Breast epithelium (tissue), 4 donors: Measurements from ENCODE around the gene SLC22A3. TPM values are rescaled to one million over a fixed set of nuclear protein-coding genes. Genes with fewer than 3 reads are reported as not detected.

Experiments
- DNase-seq, 2 donors: peaks; one replicate each; pipeline ENCODE4 v3.0.0-alpha.2; 2019; ENCODE audit warnings: low spot score in 2 of 2
- H3K27ac ChIP-seq, 2 donors: fragments of 200-600 bp; sonication (generic) in 1 of 2; one replicate each; pipeline ENCODE4 v1.5.1; 2016 to 2019; ENCODE audit warnings: mild to moderate bottlenecking in 1 of 2
- H3K27me3 ChIP-seq, 2 donors: fragments of 200-600 bp; sonication (generic) in 1 of 2; one replicate each; pipeline versions ENCODE4 v1.5.1 to v1.6.0; 2017 to 2019; ENCODE audit warnings: control low read depth in 1 of 2, mild to moderate bottlenecking in 1 of 2
- H3K36me3 ChIP-seq: fragments of 200-600 bp; one replicate; pipeline ENCODE4 v1.5.1; 2019
- H3K4me1 ChIP-seq, 2 donors: fragments of 200-600 bp; sonication (generic); one replicate each; pipeline ENCODE4 v1.5.1; 2016 to 2019; ENCODE audit warnings: control low read depth in 1 of 2
- H3K4me3 ChIP-seq, 3 donors: fragments of 200-600 bp; sonication (generic); 1 replicate in 2 of 3; 2 replicates in 1 of 3; pipeline ENCODE4 v1.5.1; 2016 to 2019; ENCODE audit warnings: mild to moderate bottlenecking in 3 of 3, moderate library complexity in 2 of 3
- H3K9me3 ChIP-seq, 2 donors: fragments of 200-600 bp; sonication (generic) in 1 of 2; one replicate each; pipeline ENCODE4 v1.5.1; 2016 to 2019; ENCODE audit warnings: control low read depth in 1 of 2
- POLR2A ChIP-seq: fragments of 450-650 bp; IDR thresholded peaks from one replicate; pipeline ENCODE4 v1.6.1; 2016; ENCODE audit warnings: antibody characterized with exemption, mild to moderate bottlenecking, moderate library complexity
- POLR2AphosphoS5 ChIP-seq, 3 donors: sonication (generic); formaldehyde crosslinking; IDR thresholded peaks; one replicate each; pipeline ENCODE4 v1.6.1; 2017; ENCODE audit warnings: antibody characterized with exemption in 3 of 3
- intact Hi-C: fragments of 100-400 bp; cut with DNase I; formaldehyde crosslinking; loops from one replicate; pipeline ENCODE4 v1.15.1; 2023; ENCODE audit warnings: low total_unique reads
- total RNA-seq, 3 donors: library from RNA; depleted of rRNA; stranded (reverse); fragments of >200 nt; gene quantifications; one replicate each; pipeline ENCODE4 v1.1.0, GENCODE V29; 2016
- TF ChIP-seq, protein P1 (sequence below), 3 donors: fragments of 450-650 bp; IDR thresholded peaks; one replicate each; pipeline ENCODE4 v1.5.1; 2016 to 2017; ENCODE audit warnings: antibody characterized with exemption in 3 of 3, mild to moderate bottlenecking in 3 of 3, moderate library complexity in 3 of 3

SLC22A3 gene
- total RNA-seq, 3 donors from 2014 or later: 3.4 to 13.1 (median 5.9) TPM

DNA sequence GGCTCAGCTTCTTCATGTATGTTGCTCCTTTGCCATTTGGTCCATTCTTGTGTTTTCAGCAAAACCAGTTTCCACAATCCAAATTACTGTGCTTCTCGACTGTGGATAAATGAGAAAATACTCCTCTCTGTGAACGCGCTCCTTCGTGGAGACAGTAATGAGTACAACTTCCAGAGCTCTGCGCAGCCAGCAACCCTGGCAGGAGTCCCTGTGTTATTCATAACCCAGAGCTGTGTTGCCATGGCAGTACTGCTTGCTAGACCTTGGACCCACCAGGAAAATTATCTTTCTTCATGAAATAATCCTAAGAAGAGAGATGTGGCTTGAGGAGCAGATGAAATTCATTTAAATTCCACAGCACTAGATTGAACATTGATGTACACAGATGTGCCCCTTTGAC, 73.7 kb downstream of the SLC22A3 start:
- Histone ChIP-seq H3K27ac (peak overlapping the region in 1 of 2 donors; percentile 64), H3K27me3 (no peaks in the 10 kb centered on the region), H3K4me3 (no peak overlapping the region), H3K36me3 (no peaks in the 10 kb centered on the region), H3K4me1 (no peaks in the 10 kb centered on the region), H3K9me3 (no peaks in the 10 kb centered on the region)
- intact Hi-C loops: no loop called here
- TF ChIP-seq POLR2AphosphoS5 (IDR thresholded peaks at IDR 0.05) (no peak), POLR2A (no peak)
- TF ChIP-seq, protein P1, sequence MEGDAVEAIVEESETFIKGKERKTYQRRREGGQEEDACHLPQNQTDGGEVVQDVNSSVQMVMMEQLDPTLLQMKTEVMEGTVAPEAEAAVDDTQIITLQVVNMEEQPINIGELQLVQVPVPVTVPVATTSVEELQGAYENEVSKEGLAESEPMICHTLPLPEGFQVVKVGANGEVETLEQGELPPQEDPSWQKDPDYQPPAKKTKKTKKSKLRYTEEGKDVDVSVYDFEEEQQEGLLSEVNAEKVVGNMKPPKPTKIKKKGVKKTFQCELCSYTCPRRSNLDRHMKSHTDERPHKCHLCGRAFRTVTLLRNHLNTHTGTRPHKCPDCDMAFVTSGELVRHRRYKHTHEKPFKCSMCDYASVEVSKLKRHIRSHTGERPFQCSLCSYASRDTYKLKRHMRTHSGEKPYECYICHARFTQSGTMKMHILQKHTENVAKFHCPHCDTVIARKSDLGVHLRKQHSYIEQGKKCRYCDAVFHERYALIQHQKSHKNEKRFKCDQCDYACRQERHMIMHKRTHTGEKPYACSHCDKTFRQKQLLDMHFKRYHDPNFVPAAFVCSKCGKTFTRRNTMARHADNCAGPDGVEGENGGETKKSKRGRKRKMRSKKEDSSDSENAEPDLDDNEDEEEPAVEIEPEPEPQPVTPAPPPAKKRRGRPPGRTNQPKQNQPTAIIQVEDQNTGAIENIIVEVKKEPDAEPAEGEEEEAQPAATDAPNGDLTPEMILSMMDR (IDR thresholded peaks at IDR 0.05): no peak
- no peak for DNase-seq

DNA sequence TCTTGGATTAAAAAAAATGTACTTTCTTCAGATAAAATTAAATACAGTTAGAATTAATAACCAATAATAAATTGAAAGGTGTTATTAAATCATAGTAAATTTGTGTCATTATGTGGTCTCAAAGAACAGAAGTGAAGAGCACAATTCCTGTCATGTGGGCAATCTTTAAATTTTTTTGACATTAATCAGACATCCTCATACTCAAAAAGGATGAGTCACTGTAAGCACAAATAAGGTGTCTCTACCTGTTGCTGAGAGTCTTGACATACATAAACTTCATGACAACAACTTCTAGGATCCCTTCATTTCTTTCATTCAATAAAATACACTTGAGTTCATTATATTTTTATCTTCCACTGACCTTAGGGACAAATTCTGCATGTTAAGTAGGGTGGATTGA, 76.1 kb downstream of the SLC22A3 start:
- Histone ChIP-seq H3K4me3 (no peak overlapping the region), H3K9me3 (no peaks in the 10 kb centered on the region), H3K27ac (no peak overlapping the region), H3K4me1 (no peaks in the 10 kb centered on the region), H3K27me3 (no peaks in the 10 kb centered on the region), H3K36me3 (no peaks in the 10 kb centered on the region)
- intact Hi-C loops: no loop called here
- no peak for TF ChIP-seq POLR2AphosphoS5 (IDR thresholded peaks at IDR 0.05)
- TF ChIP-seq, protein P1 (IDR thresholded peaks at IDR 0.05): no peak
- no peak for DNase-seq

DNA sequence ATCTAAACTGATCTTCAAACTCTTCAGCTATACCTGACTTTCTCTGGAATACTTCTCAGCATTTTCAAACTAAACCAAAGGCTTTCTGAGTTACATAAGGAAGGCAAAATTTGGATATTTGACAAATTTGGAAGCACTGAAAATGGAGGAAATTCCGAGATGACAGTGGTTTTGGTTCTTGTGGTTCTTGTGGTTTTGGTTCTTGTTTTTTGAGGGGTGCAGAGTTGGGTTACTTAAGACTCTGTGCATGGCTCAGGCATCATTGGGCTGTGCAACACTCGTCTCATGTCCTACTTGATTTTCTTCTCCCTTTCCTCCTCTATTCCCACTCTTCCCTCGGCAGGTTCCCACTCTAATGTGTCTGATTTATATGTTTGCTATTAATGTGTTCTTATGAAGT, 78.0 kb downstream of the SLC22A3 start:
- Histone ChIP-seq H3K27ac (no peak overlapping the region), H3K9me3 (no peaks in the 10 kb centered on the region), H3K4me1 (no peaks in the 10 kb centered on the region), H3K36me3 (no peaks in the 10 kb centered on the region), H3K4me3 (no peak overlapping the region), H3K27me3 (no peaks in the 10 kb centered on the region)
- intact Hi-C loops: no loop called here
- TF ChIP-seq POLR2AphosphoS5 (IDR thresholded peaks at IDR 0.05): no peak
- no peak for TF ChIP-seq POLR2A
- TF ChIP-seq, protein P1 (IDR thresholded peaks at IDR 0.05): no peak
- DNase-seq: no peak

DNA sequence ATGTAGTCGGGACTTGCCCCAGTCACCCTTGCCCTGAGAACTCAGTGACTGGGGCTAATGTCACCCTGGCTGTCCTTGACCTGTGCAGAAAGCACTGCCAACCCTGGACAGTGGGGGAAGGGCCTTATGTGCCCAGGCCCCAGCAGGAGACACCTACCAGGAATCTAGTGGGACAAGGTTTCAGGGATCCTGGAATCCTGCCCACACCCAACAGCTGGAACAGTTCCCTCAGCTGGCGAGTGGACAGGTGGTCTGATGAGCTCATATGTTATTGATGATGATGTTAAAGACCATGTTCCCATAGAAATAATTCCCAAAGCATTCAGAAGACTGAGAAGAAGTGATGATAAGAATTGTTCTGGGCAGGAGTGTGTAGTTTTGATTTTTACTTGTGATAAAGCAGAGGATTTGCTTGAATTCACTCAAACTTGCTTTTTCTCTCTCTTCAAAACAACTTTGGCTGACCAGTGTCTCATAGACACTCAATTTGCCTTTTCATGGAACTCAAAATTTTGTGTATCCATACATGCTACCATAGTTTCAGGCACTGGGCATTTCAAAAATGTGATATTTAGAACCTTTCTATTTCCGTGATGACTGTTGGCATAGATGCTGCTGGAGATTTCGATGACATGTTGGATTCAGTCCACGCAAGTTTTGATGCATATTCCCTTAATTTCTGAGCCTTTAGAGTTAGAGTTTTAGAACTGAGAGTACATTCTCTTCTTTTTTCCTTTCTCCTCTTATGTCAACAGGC, 79.3 kb downstream of the SLC22A3 start:
- Histone ChIP-seq H3K9me3 (no peaks in the 10 kb centered on the region), H3K4me1 (no peaks in the 10 kb centered on the region), H3K4me3 (no peak overlapping the region), H3K36me3 (no peaks in the 10 kb centered on the region), H3K27ac (peak overlapping the region; percentile 18 to 69), H3K27me3 (no peaks in the 10 kb centered on the region)
- no peak for DNase-seq
- intact Hi-C loops: no loop called here
- TF ChIP-seq, protein P1 (IDR thresholded peaks at IDR 0.05): no peak
- no peak for TF ChIP-seq POLR2A
- TF ChIP-seq POLR2AphosphoS5 (IDR thresholded peaks at IDR 0.05): no peak

DNA sequence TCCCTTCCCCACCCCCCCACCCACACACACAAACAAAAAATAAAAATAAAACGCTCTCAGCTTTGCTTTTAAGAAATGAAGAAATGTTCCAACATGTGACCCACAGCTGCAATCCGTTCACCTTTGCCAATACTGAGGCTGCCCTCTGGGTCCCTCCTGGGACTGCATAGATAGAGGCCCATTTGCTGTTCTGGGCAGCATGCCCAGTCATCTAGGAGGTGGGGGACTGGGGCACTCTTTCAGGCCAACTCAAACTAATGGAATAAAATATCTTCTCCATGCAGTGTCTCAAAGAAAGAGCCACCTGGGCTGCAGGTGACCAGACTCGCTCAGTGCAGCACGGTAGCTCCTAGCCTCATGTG, 79.9 kb downstream of the SLC22A3 start:
- DNase-seq: peak in 1 of 2 donors; percentile 24
- no peaks in the 10 kb centered on the region for H3K36me3 ChIP-seq
- H3K4me3 ChIP-seq: no peak overlapping the region
- no peaks in the 10 kb centered on the region for H3K27me3 ChIP-seq
- H3K27ac ChIP-seq: no peak overlapping the region
- H3K4me1 ChIP-seq: no peaks in the 10 kb centered on the region
- no peaks in the 10 kb centered on the region for H3K9me3 ChIP-seq
- intact Hi-C loops: no loop called here
- no peak for TF ChIP-seq POLR2A
- TF ChIP-seq, protein P1 (IDR thresholded peaks at IDR 0.05): no peak
- peak in 1 of 3 donors; percentile 54 for TF ChIP-seq POLR2AphosphoS5 (IDR thresholded peaks at IDR 0.05)
